Measurements from ENCODE around the gene TAS1R1. TPM values are rescaled to one million over a fixed set of nuclear protein-coding genes. Genes with fewer than 3 reads are reported as not detected.

TAS1R1 gene
- polyA plus RNA-seq, 1 donor = 9.5 TPM

Other genes with a start within 250 kb of the TAS1R1 start
- 17.7 TPM for gene ACOT7, start 161.5 kb upstream of the TAS1R1 start, polyA plus RNA-seq (ENCODE audit: insufficient read length)
- 0.21 TPM for gene HES2, start 135.4 kb upstream of the TAS1R1 start, polyA plus RNA-seq (ENCODE audit: insufficient read length)
- gene ESPN, start 130.5 kb upstream of the TAS1R1 start, polyA plus RNA-seq (ENCODE audit: insufficient read length) = 1.5 TPM
- gene TNFRSF25, start 89.1 kb upstream of the TAS1R1 start, polyA plus RNA-seq (ENCODE audit: insufficient read length) = 14.7 TPM
- 14.4 TPM for gene PLEKHG5, start 63.6 kb upstream of the TAS1R1 start, polyA plus RNA-seq (ENCODE audit: insufficient read length)
- 19.5 TPM for gene NOL9, start 794 bp upstream of the TAS1R1 start, polyA plus RNA-seq (ENCODE audit: insufficient read length)
- gene ZBTB48, start 24.7 kb downstream of the TAS1R1 start, polyA plus RNA-seq (ENCODE audit: insufficient read length) = 25.3 TPM
- 45.8 TPM for gene KLHL21, start 47.6 kb downstream of the TAS1R1 start, polyA plus RNA-seq (ENCODE audit: insufficient read length)
- 21.9 TPM for gene PHF13, start 58.4 kb downstream of the TAS1R1 start, polyA plus RNA-seq (ENCODE audit: insufficient read length)
- gene THAP3, start 69.6 kb downstream of the TAS1R1 start, polyA plus RNA-seq (ENCODE audit: insufficient read length) = 21.3 TPM
- gene DNAJC11, start 146.5 kb downstream of the TAS1R1 start, polyA plus RNA-seq (ENCODE audit: insufficient read length) = 41.1 TPM
- gene CAMTA1, start 230.1 kb downstream of the TAS1R1 start, polyA plus RNA-seq (ENCODE audit: insufficient read length) = 39.5 TPM